ENCODE data around the gene MYO1E.
A peak's percentile ranks its signal among the peaks of the same experiment; 100 is the strongest.

MYO1E gene

DNA sequence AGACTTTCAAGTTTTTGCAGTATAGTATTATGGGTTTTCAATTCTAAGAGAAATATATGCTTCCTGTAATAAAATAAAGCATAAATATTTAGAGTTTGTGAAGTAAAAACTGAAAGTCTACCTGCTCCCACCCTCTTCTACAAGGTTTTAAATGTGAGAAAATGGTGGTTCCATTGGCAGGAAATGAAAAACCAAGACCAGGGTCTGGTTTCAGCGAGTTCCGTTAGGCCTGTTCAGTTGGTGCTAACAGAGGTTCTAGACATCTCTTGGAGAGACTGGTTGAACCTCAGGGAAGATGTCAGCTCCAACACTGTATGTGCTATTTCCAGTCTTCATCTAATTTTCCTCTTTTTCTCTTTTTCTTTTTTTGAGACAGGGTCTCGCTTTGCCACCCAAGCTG lies 11.8 kb upstream of the MYO1E start:
- H3K36me3 ChIP-seq (ENCODE audit: low read length): peaks cover 15% of the 10 kb centered on the region
- H2AFZ ChIP-seq (ENCODE audit: low read depth, low read length, severe bottlenecking): no peak overlapping the region
- H3K4me3 ChIP-seq (ENCODE audit: insufficient read depth, low read length, poor library complexity, severe bottlenecking): no peak overlapping the region
- peak overlapping the region; percentile 8; the same call in 1 of the 2 replicates for H3K27ac ChIP-seq (ENCODE audit: low read depth, low read length)
- H3K9me2 ChIP-seq (replicated peaks; ENCODE audit: insufficient read depth, low read length): no peaks in the 10 kb centered on the region
- TF ChIP-seq EZH2phosphoT487 (conservative IDR thresholded peaks at IDR 0.05; ENCODE audit: low read length) (no peak), CTCF (IDR thresholded peaks at IDR 0.05; ENCODE audit: insufficient read depth, low read length, poor library complexity, severe bottlenecking) (no peak)
- H3K4me2 ChIP-seq (ENCODE audit: low read depth, low read length, poor library complexity, severe bottlenecking): no peak overlapping the region
- no peaks in the 10 kb centered on the region for H3K9me3 ChIP-seq (ENCODE audit: insufficient read depth, low read length)
- no peaks in the 10 kb centered on the region for H3K27me3 ChIP-seq (ENCODE audit: low read length)
- H3F3A ChIP-seq (ENCODE audit: insufficient read depth): peaks cover 21% of the 10 kb centered on the region
- H4K20me1 ChIP-seq (ENCODE audit: low read depth, low read length): no peaks in the 10 kb centered on the region
- peaks cover 21% of the 10 kb centered on the region for H3K79me2 ChIP-seq (ENCODE audit: insufficient read depth, low read length)
- H3K9ac ChIP-seq (ENCODE audit: low read length): no peak overlapping the region

DNA sequence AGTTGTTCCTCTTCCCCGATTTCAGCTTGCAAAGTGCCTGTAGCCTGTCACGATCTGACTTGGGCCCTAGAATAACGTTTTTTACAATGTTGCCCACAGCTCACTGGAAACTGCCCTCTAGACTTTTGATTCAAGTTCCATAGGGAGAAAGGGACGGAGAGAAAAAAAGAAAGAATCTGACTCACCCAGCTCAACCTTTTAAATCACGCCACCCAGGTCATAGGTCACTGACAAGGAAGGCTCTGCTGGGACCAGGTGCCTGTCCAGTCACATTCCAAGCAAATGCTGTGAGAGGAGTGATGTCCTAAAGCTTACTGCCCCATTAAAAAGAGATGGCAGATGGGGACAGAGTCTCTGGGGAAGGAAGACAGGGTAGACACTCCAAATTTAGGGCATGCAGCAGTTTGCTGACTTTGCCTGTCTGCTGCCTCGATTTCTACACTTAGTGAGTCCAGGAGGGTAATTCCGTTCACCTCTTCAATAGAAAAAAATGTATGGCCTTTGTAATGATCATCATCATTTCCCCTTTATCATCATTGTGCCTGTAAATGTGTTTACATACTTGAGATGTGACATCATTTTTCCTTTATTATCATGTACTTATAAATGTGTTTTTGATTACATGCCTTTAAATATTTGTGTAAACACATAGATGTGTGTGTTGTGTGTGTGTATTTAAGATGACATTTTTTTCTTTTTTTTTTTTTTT lies 8.4 kb upstream of the MYO1E start:
- H3K9me2 ChIP-seq (replicated peaks; ENCODE audit: insufficient read depth, low read length): no peaks in the 10 kb centered on the region
- peaks cover 19% of the 10 kb centered on the region for H3K36me3 ChIP-seq (ENCODE audit: low read length)
- no peak overlapping the region for H3K4me2 ChIP-seq (ENCODE audit: low read depth, low read length, poor library complexity, severe bottlenecking)
- no peak for TF ChIP-seq CTCF (IDR thresholded peaks at IDR 0.05; ENCODE audit: insufficient read depth, low read length, poor library complexity, severe bottlenecking)
- TF ChIP-seq EZH2phosphoT487 (conservative IDR thresholded peaks at IDR 0.05; ENCODE audit: low read length): no peak
- H3K27me3 ChIP-seq (ENCODE audit: low read length): no peaks in the 10 kb centered on the region
- no peaks in the 10 kb centered on the region for H4K20me1 ChIP-seq (ENCODE audit: low read depth, low read length)
- no peak overlapping the region for H3K9ac ChIP-seq (ENCODE audit: low read length)
- peaks cover 48% of the 10 kb centered on the region for H3K79me2 ChIP-seq (ENCODE audit: insufficient read depth, low read length)
- no peak overlapping the region for H3K4me3 ChIP-seq (ENCODE audit: insufficient read depth, low read length, poor library complexity, severe bottlenecking)
- no peaks in the 10 kb centered on the region for H3K9me3 ChIP-seq (ENCODE audit: insufficient read depth, low read length)
- peaks cover 43% of the 10 kb centered on the region for H3F3A ChIP-seq (ENCODE audit: insufficient read depth)
- H3K27ac ChIP-seq (ENCODE audit: low read depth, low read length): peak overlapping the region; percentile 41
- no peak overlapping the region for H2AFZ ChIP-seq (ENCODE audit: low read depth, low read length, severe bottlenecking)

- peaks cover 53% of the 10 kb centered on the region for H3F3A ChIP-seq (ENCODE audit: insufficient read depth)
- H3K36me3 ChIP-seq (ENCODE audit: low read length): peaks cover 19% of the 10 kb centered on the region
- TF ChIP-seq CTCF (IDR thresholded peaks at IDR 0.05; ENCODE audit: insufficient read depth, low read length, poor library complexity, severe bottlenecking) (no peak), EZH2phosphoT487 (conservative IDR thresholded peaks at IDR 0.05; ENCODE audit: low read length) (no peak)
- no peak overlapping the region for H3K4me2 ChIP-seq (ENCODE audit: low read depth, low read length, poor library complexity, severe bottlenecking)
- peaks cover 61% of the 10 kb centered on the region for H3K79me2 ChIP-seq (ENCODE audit: insufficient read depth, low read length)
- H3K9me2 ChIP-seq (replicated peaks; ENCODE audit: insufficient read depth, low read length): no peaks in the 10 kb centered on the region
- no peak overlapping the region for H3K9ac ChIP-seq (ENCODE audit: low read length)
- H2AFZ ChIP-seq (ENCODE audit: low read depth, low read length, severe bottlenecking): no peak overlapping the region
- H4K20me1 ChIP-seq (ENCODE audit: low read depth, low read length): no peaks in the 10 kb centered on the region
- H3K9me3 ChIP-seq (ENCODE audit: insufficient read depth, low read length): no peaks in the 10 kb centered on the region
- H3K4me3 ChIP-seq (ENCODE audit: insufficient read depth, low read length, poor library complexity, severe bottlenecking): no peak overlapping the region
- no peaks in the 10 kb centered on the region for H3K27me3 ChIP-seq (ENCODE audit: low read length)
- H3K27ac ChIP-seq (ENCODE audit: low read depth, low read length): peak overlapping the region; percentile 92
These were observed 6.9 kb upstream of the MYO1E start for GRCh38 chr15:59379531-59379930.
